PC-3 (cell line): ENCODE results near the gene OR4D1. TPM values are rescaled to one million over a fixed set of nuclear protein-coding genes. Genes with fewer than 3 reads are reported as not detected.

Source experiments
- ATAC-seq: fragments of 200-7000 bp; cut with Tn5 transposase; 2 replicates; pipeline ENCODE4 v1.9.1; 2020; ENCODE audit warnings: mild to moderate bottlenecking, moderate library complexity
- BruUV-seq: library from RNA; stranded (reverse); fragments of 400-500 nt; replicated peaks from 2 replicates; lab custom pipeline; 2021; lab: Mats Ljungman, UMichigan
- CTCF ChIA-PET: fragments of 300-600 bp; sonication (Branson Sonifier 250); formaldehyde crosslinking; loops from one replicate; lab custom pipeline; 2022; ENCODE audit warnings: antibody characterized with exemption; lab: Charles Lee
- POLR2A ChIA-PET: fragments of 300-600 bp; sonication (Branson Sonifier 250); formaldehyde crosslinking; loops from one replicate; lab custom pipeline; 2022; ENCODE audit warnings: antibody characterized with exemption; ENCODE audit not compliant: unreplicated experiment; lab: Charles Lee
- DNase-seq: peaks from one replicate; pipeline ENCODE4 v3.0.0-alpha.2; 2015
- H2AFZ ChIP-seq: fragments of 300-600 bp; sonication (generic); 2 replicates; pipeline ENCODE4 v1.6.0; 2016; ENCODE audit warnings: antibody characterized with exemption, low read length
- H3F3A ChIP-seq: fragments of 300-600 bp; sonication (generic); one replicate; pipeline ENCODE4 v1.6.0; 2017; ENCODE audit warnings: antibody characterized with exemption, low read length, control low read depth, mild to moderate bottlenecking; ENCODE audit not compliant: unreplicated experiment
- H3K27ac ChIP-seq: fragments of 300-600 bp; sonication (generic); 2 replicates; pipeline ENCODE4 v1.5.1; 2016; ENCODE audit warnings: mild to moderate bottlenecking, low read length
- H3K27me3 ChIP-seq: fragments of 300-600 bp; sonication (generic); 2 replicates; pipeline ENCODE4 v1.6.1; 2016; ENCODE audit warnings: low read length, mixed read lengths
- H3K36me3 ChIP-seq: fragments of 300-600 bp; sonication (generic); 2 replicates; pipeline ENCODE4 v1.6.1; 2016; ENCODE audit warnings: low read depth, mixed run types, low read length, mixed read lengths
- H3K4me1 ChIP-seq: fragments of 300-600 bp; sonication (generic); 2 replicates; pipeline ENCODE4 v1.5.1; 2016; ENCODE audit warnings: low read length; ENCODE audit not compliant: insufficient read depth
- H3K4me2 ChIP-seq: fragments of 300-600 bp; sonication (generic); 2 replicates; pipeline ENCODE4 v1.6.0; 2016; ENCODE audit warnings: low read length
- H3K4me3 ChIP-seq: fragments of 300-600 bp; sonication (generic); 2 replicates; pipeline ENCODE4 v1.5.1; 2016; ENCODE audit warnings: mild to moderate bottlenecking, low read length, mixed read lengths
- H3K79me2 ChIP-seq: fragments of 300-600 bp; sonication (generic); 2 replicates; pipeline ENCODE4 v1.6.1; 2017; ENCODE audit warnings: low read length, mixed read lengths
- H3K9ac ChIP-seq: fragments of 300-600 bp; sonication (generic); 2 replicates; pipeline ENCODE4 v1.6.0; 2016; ENCODE audit warnings: mild to moderate bottlenecking, low read length
- H3K9me2 ChIP-seq: fragments of 300-600 bp; sonication (generic); replicated peaks from 2 replicates; pipeline ENCODE4 v1.6.1; 2016; ENCODE audit warnings: mixed run types, low read length, mixed read lengths
- H3K9me3 ChIP-seq: fragments of 300-600 bp; sonication (generic); 2 replicates; pipeline ENCODE4 v1.6.1; 2016; ENCODE audit warnings: low read length, mixed read lengths
- H4K20me1 ChIP-seq: fragments of 300-600 bp; sonication (generic); 2 replicates; pipeline ENCODE4 v1.6.1; 2016; ENCODE audit warnings: low read length, mixed read lengths
- CTCF ChIP-seq: fragments of 300-600 bp; sonication (generic); conservative IDR thresholded peaks from 2 replicates; pipeline ENCODE4 v1.5.1; 2017; ENCODE audit warnings: antibody characterized with exemption, low read depth, mild to moderate bottlenecking, low read length
- EZH2 ChIP-seq: fragments of 300-600 bp; sonication (generic); IDR thresholded peaks from one replicate; pipeline ENCODE4 v1.6.1; 2017; ENCODE audit warnings: antibody characterized with exemption, mild to moderate bottlenecking, low read length; ENCODE audit not compliant: unreplicated experiment
- EZH2phosphoT487 ChIP-seq: fragments of 300-600 bp; sonication (generic); IDR thresholded peaks from 2 replicates; pipeline ENCODE4 v1.6.1; 2018; ENCODE audit warnings: mild to moderate bottlenecking, antibody characterized with exemption, low read length, borderline replicate concordance
- intact Hi-C: fragments of 100-400 bp; cut with micrococcal nuclease; formaldehyde crosslinking; loops from 2 replicates; pipeline ENCODE4 v1.9.0; 2023
- total RNA-seq: library from RNA; depleted of rRNA; stranded (reverse); fragments of >200 nt; gene quantifications from 2 replicates; pipeline ENCODE4 v1.2.3, GENCODE V29; 2014

Gene OR4D1
- total RNA-seq, 1 experiment from 2014 or later: not detected

- no TSS peak for BruUV-seq
- no peak overlapping the region for H3K4me2 ChIP-seq
- H3K36me3 ChIP-seq: no peaks in the 10 kb centered on the region
- ChIA-PET POLR2A (no interaction called here), CTCF (no interaction called here)
- no peak overlapping the region for H3K9ac ChIP-seq
- no peaks in the 10 kb centered on the region for H4K20me1 ChIP-seq
- no peak overlapping the region for H3K4me3 ChIP-seq
- DNase-seq (no peak), ATAC-seq (no peak)
- no peak overlapping the region for H3K27ac ChIP-seq
- TF ChIP-seq EZH2phosphoT487: no peak
- no peak for TF ChIP-seq CTCF
- TF ChIP-seq EZH2: no peak
- H3K9me3 ChIP-seq: no peaks in the 10 kb centered on the region
- intact Hi-C loops: no loop called here
- no peaks in the 10 kb centered on the region for H3K27me3 ChIP-seq
- H3F3A ChIP-seq: no peaks in the 10 kb centered on the region
- H3K4me1 ChIP-seq: no peaks in the 10 kb centered on the region
- H3K79me2 ChIP-seq: no peaks in the 10 kb centered on the region
- no peaks in the 10 kb centered on the region for H3K9me2 ChIP-seq
- H2AFZ ChIP-seq: no peak overlapping the region
Measured at GRCh38 chr17:58105093-58105492, 43.1 kb upstream of the OR4D1 start.

- no peaks in the 10 kb centered on the region for H3K9me2 ChIP-seq
- BruUV-seq: no TSS peak
- H3K36me3 ChIP-seq: no peaks in the 10 kb centered on the region
- H3K9ac ChIP-seq: no peak overlapping the region
- H3K79me2 ChIP-seq: no peaks in the 10 kb centered on the region
- DNase-seq (no peak), ATAC-seq (no peak)
- TF ChIP-seq EZH2phosphoT487 (no peak), EZH2 (no peak), CTCF (no peak)
- POLR2A ChIA-PET: no interaction called here
- H3K4me1 ChIP-seq: no peaks in the 10 kb centered on the region
- no peak overlapping the region for H2AFZ ChIP-seq
- H3K27me3 ChIP-seq: no peaks in the 10 kb centered on the region
- intact Hi-C loops: no loop called here
- H3K4me3 ChIP-seq: no peak overlapping the region
- no peaks in the 10 kb centered on the region for H3K9me3 ChIP-seq
- no peaks in the 10 kb centered on the region for H3F3A ChIP-seq
- H3K27ac ChIP-seq: no peak overlapping the region
- H4K20me1 ChIP-seq: no peaks in the 10 kb centered on the region
- CTCF ChIA-PET: no interaction called here
- H3K4me2 ChIP-seq: no peak overlapping the region
Measured at GRCh38 chr17:58107306-58107705, 40.9 kb upstream of the OR4D1 start.

GRCh38 chr17:58109197-58109596 is 39.0 kb upstream of the OR4D1 start:
- POLR2A ChIA-PET: no interaction called here
- Histone ChIP-seq H3K4me2 (no peak overlapping the region), H3K4me1 (no peaks in the 10 kb centered on the region), H3K9me2 (no peaks in the 10 kb centered on the region), H3K27me3 (no peaks in the 10 kb centered on the region), H3K36me3 (no peaks in the 10 kb centered on the region), H3K27ac (no peak overlapping the region), H3K9me3 (no peaks in the 10 kb centered on the region), H3F3A (no peaks in the 10 kb centered on the region), H4K20me1 (no peaks in the 10 kb centered on the region), H2AFZ (no peak overlapping the region), H3K9ac (no peak overlapping the region), H3K79me2 (no peaks in the 10 kb centered on the region), H3K4me3 (no peak overlapping the region)
- intact Hi-C loops: no loop called here
- DNase-seq (no peak), ATAC-seq (no peak)
- BruUV-seq: no TSS peak
- CTCF ChIA-PET: no interaction called here
- TF ChIP-seq EZH2: no peak
- TF ChIP-seq EZH2phosphoT487: no peak
- no peak for TF ChIP-seq CTCF
